MCF 10A (cell line): ENCODE data around the gene ADARB1. TPM values are rescaled to one million over a fixed set of nuclear protein-coding genes. Genes with fewer than 3 reads are reported as not detected.

Experiments
- BruUV-seq: library from RNA; stranded (reverse); fragments of 400-500 nt; replicated peaks from 2 replicates; lab custom pipeline; 2021; lab: Mats Ljungman, UMichigan
- CTCF ChIA-PET: fragments of 300-600 bp; sonication (Branson Sonifier 250); formaldehyde crosslinking; extraction: SDS; loops from one replicate; lab custom pipeline; 2021; ENCODE audit warnings: antibody characterized with exemption, inconsistent platforms; lab: Yijun Ruan, JAX
- POLR2A ChIA-PET: fragments of 300-600, 350-650 bp; sonication (Branson Sonifier 250); formaldehyde crosslinking; extraction: SDS; loops from one replicate; lab custom pipeline; 2020; ENCODE audit warnings: antibody characterized with exemption, inconsistent platforms; lab: Yijun Ruan, JAX
- DNase-seq: peaks from one replicate; pipeline ENCODE4 v3.0.0-alpha.2; 2018; ENCODE audit not compliant: unreplicated experiment
- H3K27ac Mint-ChIP-seq: one replicate; pipeline ENCODE4 v1.8.0; 2022; ENCODE audit warnings: mild to moderate bottlenecking, low read depth, mixed read lengths; ENCODE audit not compliant: unreplicated experiment
- H3K27me3 Mint-ChIP-seq: one replicate; pipeline ENCODE4 v1.8.0; 2022; ENCODE audit warnings: mixed read lengths; ENCODE audit not compliant: insufficient read depth, unreplicated experiment
- H3K36me3 Mint-ChIP-seq: one replicate; pipeline ENCODE4 v1.8.0; 2022; ENCODE audit warnings: mild to moderate bottlenecking, moderate library complexity, mixed read lengths; ENCODE audit not compliant: insufficient read depth, unreplicated experiment
- H3K4me1 Mint-ChIP-seq: one replicate; pipeline ENCODE4 v1.8.0; 2022; ENCODE audit warnings: mixed read lengths; ENCODE audit not compliant: insufficient read depth, unreplicated experiment
- H3K4me3 Mint-ChIP-seq: one replicate; pipeline ENCODE4 v1.8.0; 2022; ENCODE audit warnings: mild to moderate bottlenecking, moderate library complexity, mixed read lengths; ENCODE audit not compliant: unreplicated experiment
- H3K9me3 Mint-ChIP-seq: one replicate; pipeline ENCODE4 v1.8.0; 2022; ENCODE audit warnings: mixed read lengths; ENCODE audit not compliant: unreplicated experiment
- CTCF ChIP-seq: fragments of 200-600 bp; IDR thresholded peaks from one replicate; pipeline ENCODE4 v1.8.0; 2022; ENCODE audit warnings: antibody characterized with exemption, mild to moderate bottlenecking; ENCODE audit not compliant: unreplicated experiment
- intact Hi-C: fragments of 100-400 bp; cut with micrococcal nuclease; formaldehyde crosslinking; loops from 2 replicates; pipeline ENCODE4 v1.14.1; 2022
- total RNA-seq: library from RNA; stranded (reverse); gene quantifications from 2 replicates; pipeline ENCODE4 v1.2.3, GENCODE V29; 2022

The ADARB1 gene
- total RNA-seq, 1 experiment from 2014 or later: 19.4 TPM

GRCh38 chr21:45224189-45224938 is 150.0 kb downstream of the ADARB1 start:
- Mint-ChIP-seq H3K4me1 (peaks cover 11% of the 10 kb centered on the region), H3K27ac (no peak overlapping the region), H3K36me3 (peaks cover 9% of the 10 kb centered on the region), H3K9me3 (no peaks in the 10 kb centered on the region), H3K4me3 (no peak overlapping the region), H3K27me3 (no peaks in the 10 kb centered on the region)
- intact Hi-C loops: no loop called here
- ChIA-PET CTCF (interaction anchor here (1.2 kb wide), 1 partner anchor 83 kb away, joined by 4 read pairs; no protein-coding TSS in a partner anchor), POLR2A (no interaction called here)
- no peak for DNase-seq
- BruUV-seq: no TSS peak
- TF ChIP-seq CTCF: no peak

GRCh38 chr21:45225041-45225740 is 150.8 kb downstream of the ADARB1 start:
- no peaks in the 10 kb centered on the region for H3K27me3 Mint-ChIP-seq

GRCh38 chr21:45225741-45226327 is 151.5 kb downstream of the ADARB1 start:
- BruUV-seq: no TSS peak
- DNase-seq: no peak
- H3K9me3 Mint-ChIP-seq: no peaks in the 10 kb centered on the region
- no peak overlapping the region for H3K4me3 Mint-ChIP-seq
- intact Hi-C loops: no loop called here
- ChIA-PET POLR2A (no interaction called here), CTCF (interaction anchor here (0.6 kb wide), 1 partner anchor 58 kb away, joined by 3 read pairs; no protein-coding TSS in a partner anchor)
- no peak for TF ChIP-seq CTCF
- H3K27ac Mint-ChIP-seq: no peak overlapping the region
- H3K36me3 Mint-ChIP-seq: peaks cover 5% of the 10 kb centered on the region
- H3K4me1 Mint-ChIP-seq: peaks cover 11% of the 10 kb centered on the region
- H3K27me3 Mint-ChIP-seq: no peaks in the 10 kb centered on the region

More at GRCh38 chr21:45225041-45225740, 150.8 kb downstream of the ADARB1 start:
- H3K4me3 Mint-ChIP-seq: no peak overlapping the region
- CTCF ChIA-PET: interaction anchor here (0.6 kb wide), 1 partner anchor 605 kb away, joined by 3 read pairs; no protein-coding TSS in a partner anchor
- BruUV-seq: no TSS peak
- TF ChIP-seq CTCF: no peak
- POLR2A ChIA-PET: no interaction called here
- peaks cover 5% of the 10 kb centered on the region for H3K36me3 Mint-ChIP-seq
- H3K27ac Mint-ChIP-seq: no peak overlapping the region
- intact Hi-C loops: no loop called here
- peaks cover 11% of the 10 kb centered on the region for H3K4me1 Mint-ChIP-seq
- DNase-seq: no peak
- no peaks in the 10 kb centered on the region for H3K9me3 Mint-ChIP-seq
